HepG2 (cell line): ENCODE measurements around the gene HSPA1A. TPM values are rescaled to one million over a fixed set of nuclear protein-coding genes. Genes with fewer than 3 reads are reported as not detected.

Experiments
- DMAP1 ChIP-seq: IDR thresholded peaks from 2 replicates; pipeline ENCODE4 v1.6.1; 2016
- DRAP1 ChIP-seq: IDR thresholded peaks from 2 replicates; pipeline ENCODE4 v1.6.1; 2016; ENCODE audit warnings: missing genetic modification reagents, missing compliant biosample characterization
- FOXK1 ChIP-seq: sonication (generic); formaldehyde crosslinking; IDR thresholded peaks from 2 replicates; pipeline ENCODE4 v1.4.0; 2020; ENCODE audit warnings: low read depth, missing genetic modification reagents, borderline replicate concordance
- KDM5A ChIP-seq: fragments of 200-600 bp; sonication (generic); IDR thresholded peaks from 2 replicates; pipeline ENCODE4 v1.7.0; 2018; ENCODE audit warnings: antibody characterized with exemption, mild to moderate bottlenecking, low read length, borderline replicate concordance
- KLF11 ChIP-seq: IDR thresholded peaks from 2 replicates; pipeline ENCODE4 v1.6.1; 2016; ENCODE audit warnings: missing compliant biosample characterization
- KLF16 ChIP-seq, 2 experiments: sonication (generic) in 1 of 2; formaldehyde crosslinking in 1 of 2; IDR thresholded peaks; 2 replicates each; pipeline versions ENCODE4 v1.6.1 to v1.8.0; 2016 to 2023; ENCODE audit warnings: missing genetic modification reagents in 2 of 2, missing compliant biosample characterization in 1 of 2
- NBN ChIP-seq: fragments of 450-650 bp; conservative IDR thresholded peaks from 2 replicates; pipeline ENCODE4 v1.6.1; 2017
- XRCC5 ChIP-seq: fragments of 200-400 bp; formaldehyde crosslinking; optimal IDR thresholded peaks from 2 replicates; pipeline ENCODE3; 2017; ENCODE audit warnings: mild to moderate bottlenecking, low read length
- ZBTB8A ChIP-seq: sonication (generic); formaldehyde crosslinking; IDR thresholded peaks from 2 replicates; pipeline ENCODE4 v1.4.0; 2020; ENCODE audit warnings: mild to moderate bottlenecking, low read depth, missing genetic modification reagents, borderline replicate concordance
- ZFX ChIP-seq: sonication (generic); formaldehyde crosslinking; IDR thresholded peaks from 2 replicates; pipeline ENCODE4 v1.4.0; 2020; ENCODE audit warnings: mild to moderate bottlenecking, low read depth, missing genetic modification reagents, moderate library complexity
- ZNF18 ChIP-seq: sonication (generic); formaldehyde crosslinking; IDR thresholded peaks from 2 replicates; pipeline ENCODE4 v1.8.0; 2022; ENCODE audit warnings: mild to moderate bottlenecking, missing genetic modification reagents; ENCODE audit not compliant: insufficient replicate concordance
- ZNF280B ChIP-seq: sonication (generic); formaldehyde crosslinking; IDR thresholded peaks from 2 replicates; pipeline ENCODE4 v1.5.0; 2020; ENCODE audit warnings: missing genetic modification reagents, mild to moderate bottlenecking, borderline replicate concordance
- ZNF280D ChIP-seq: sonication (generic); formaldehyde crosslinking; IDR thresholded peaks from 2 replicates; pipeline ENCODE4 v1.5.1; 2020; ENCODE audit warnings: mild to moderate bottlenecking, missing genetic modification reagents
- ZNF577 ChIP-seq: sonication (generic); formaldehyde crosslinking; IDR thresholded peaks from 2 replicates; pipeline ENCODE4 v1.4.0; 2020; ENCODE audit warnings: mild to moderate bottlenecking, low read depth, missing genetic modification reagents, borderline replicate concordance
- ZNF619 ChIP-seq: sonication (generic); formaldehyde crosslinking; IDR thresholded peaks from 2 replicates; pipeline ENCODE4 v1.4.0; 2020; ENCODE audit warnings: mild to moderate bottlenecking, missing genetic modification reagents
- polyA plus RNA-seq, 8 experiments: library from polyadenylated mRNA; depleted of rRNA in 3 of 8; stranded (reverse) in 7 of 8; unstranded in 1 of 8; fragments of >200 nt; fragmentation: Illumina TruSeq in 4 of 8; extraction: Trizol in 4 of 8; gene quantifications; 2 replicates each; pipeline versions ENCODE4 v1.2.1 to v1.2.3, GENCODE V29; 2011 to 2016; ENCODE audit warnings: low read depth in 4 of 8, missing spikeins in 1 of 8, mixed read lengths in 1 of 8; ENCODE audit not compliant: insufficient read depth in 1 of 8
- total RNA-seq, 5 experiments: library from RNA; depleted of rRNA; stranded (reverse); fragments of >200 nt; fragmentation: Illumina TruSeq; extraction: Trizol; gene quantifications; 2 replicates each; pipeline ENCODE4 v1.2.3, GENCODE V29; 2016; ENCODE audit warnings: low read depth in 1 of 5
- TF ChIP-seq, protein P1 (sequence below): sonication (generic); formaldehyde crosslinking; IDR thresholded peaks from 2 replicates; pipeline ENCODE4 v1.5.0; 2020; ENCODE audit warnings: mild to moderate bottlenecking, low read depth, missing genetic modification reagents, borderline replicate concordance
- TF ChIP-seq, protein P2 (sequence below): sonication (generic); formaldehyde crosslinking; conservative IDR thresholded peaks from 2 replicates; pipeline ENCODE4 v1.4.0; 2020; ENCODE audit warnings: missing genetic modification reagents

HSPA1A gene
- total and polyA plus RNA-seq, 2 of the 13 experiments (the other 11 are each of a cell fraction or from before 2014, with no cell fraction given), result 44.5 to 85.0 TPM

DNA sequence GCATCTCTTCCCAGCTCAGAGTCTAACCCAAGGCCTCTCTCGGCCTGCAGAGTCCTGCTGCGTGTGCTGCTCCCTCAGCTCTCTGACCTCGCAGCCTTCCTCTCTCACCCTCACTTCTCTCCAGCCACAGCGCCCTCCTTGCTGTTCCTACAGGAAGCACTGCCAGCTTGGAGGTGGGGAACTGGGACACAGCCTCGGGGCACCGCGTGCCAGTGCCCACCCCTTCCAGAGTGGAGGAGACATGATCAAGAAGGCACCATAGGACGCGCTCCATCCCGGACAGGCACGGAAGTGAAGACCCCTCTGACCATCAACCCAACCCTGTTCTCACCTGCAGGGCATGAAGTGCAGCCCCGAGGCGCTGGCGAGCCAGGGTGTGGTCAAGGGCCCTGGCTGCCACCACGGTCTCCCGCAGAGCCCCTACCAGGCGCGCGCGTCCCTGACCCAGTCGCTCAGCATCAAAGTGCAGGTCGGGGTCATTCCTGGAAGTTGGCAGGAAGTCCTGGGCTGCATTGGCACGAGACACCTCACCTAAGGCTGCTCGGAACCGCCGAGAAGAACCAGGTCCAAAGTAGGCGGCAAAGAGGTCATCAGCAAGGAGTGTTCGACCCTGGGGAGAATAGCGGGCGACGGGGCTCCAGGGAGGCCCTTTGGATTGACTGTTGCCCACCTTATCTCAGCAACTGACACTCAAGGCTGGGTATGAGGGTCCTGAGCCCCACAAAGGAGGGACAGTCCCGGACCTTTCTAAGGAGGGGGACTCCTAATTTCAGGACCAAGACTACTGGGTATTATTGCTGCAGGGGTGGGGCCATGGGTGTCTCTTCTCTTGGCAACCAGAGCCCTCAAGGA is 39.5 kb upstream of the HSPA1A start (continued):
- TF ChIP-seq ZNF577, result no peak
- TF ChIP-seq KLF16 (CRISPR knock-in tag; IDR thresholded peaks at IDR 0.05), result no peak
- TF ChIP-seq ZNF18 (CRISPR knock-in tag), result no peak
- TF ChIP-seq DMAP1 (CRISPR knock-in tag), result no peak
- TF ChIP-seq KDM5A, result no peak
- no peak for TF ChIP-seq ZNF280D (CRISPR knock-in tag)
- no peak for TF ChIP-seq NBN
- 0 out of 2 replicates have a peak, but pooled peaks have one; percentile 53 for TF ChIP-seq ZNF619
- no peak for TF ChIP-seq ZNF280B (CRISPR knock-in tag)
- TF ChIP-seq ZFX (CRISPR knock-in tag), result peak; percentile 26; the same call in 1 of the 2 replicates
- TF ChIP-seq FOXK1, result no peak
- TF ChIP-seq ZBTB8A (CRISPR knock-in tag), result no peak
- TF ChIP-seq, protein P1, sequence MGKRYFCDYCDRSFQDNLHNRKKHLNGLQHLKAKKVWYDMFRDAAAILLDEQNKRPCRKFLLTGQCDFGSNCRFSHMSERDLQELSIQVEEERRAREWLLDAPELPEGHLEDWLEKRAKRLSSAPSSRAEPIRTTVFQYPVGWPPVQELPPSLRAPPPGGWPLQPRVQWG (CRISPR knock-in tag), result no peak
- TF ChIP-seq DRAP1 (CRISPR knock-in tag), result no peak
- no peak for TF ChIP-seq KLF11 (CRISPR knock-in tag)
- TF ChIP-seq XRCC5, result no peak
- TF ChIP-seq, protein P2, sequence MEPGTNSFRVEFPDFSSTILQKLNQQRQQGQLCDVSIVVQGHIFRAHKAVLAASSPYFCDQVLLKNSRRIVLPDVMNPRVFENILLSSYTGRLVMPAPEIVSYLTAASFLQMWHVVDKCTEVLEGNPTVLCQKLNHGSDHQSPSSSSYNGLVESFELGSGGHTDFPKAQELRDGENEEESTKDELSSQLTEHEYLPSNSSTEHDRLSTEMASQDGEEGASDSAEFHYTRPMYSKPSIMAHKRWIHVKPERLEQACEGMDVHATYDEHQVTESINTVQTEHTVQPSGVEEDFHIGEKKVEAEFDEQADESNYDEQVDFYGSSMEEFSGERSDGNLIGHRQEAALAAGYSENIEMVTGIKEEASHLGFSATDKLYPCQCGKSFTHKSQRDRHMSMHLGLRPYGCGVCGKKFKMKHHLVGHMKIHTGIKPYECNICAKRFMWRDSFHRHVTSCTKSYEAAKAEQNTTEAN, result no peak
